Ishikawa (cell line): ENCODE measurements around the gene ROBO2.

Source experiments
- CEBPB ChIP-seq: IDR thresholded peaks from 2 replicates; pipeline ENCODE4 v1.6.1; 2012
- CREB1 ChIP-seq: IDR thresholded peaks from 2 replicates; pipeline ENCODE4 v1.6.1; 2012; ENCODE audit warnings: low read depth
- EGR1 ChIP-seq: IDR thresholded peaks from 2 replicates; pipeline ENCODE4 v1.6.1; 2012
- EP300 ChIP-seq: IDR thresholded peaks from 2 replicates; pipeline ENCODE4 v1.6.1; 2012; ENCODE audit warnings: borderline replicate concordance
- FOXM1 ChIP-seq: IDR thresholded peaks from 2 replicates; pipeline ENCODE4 v1.6.1; 2012; ENCODE audit warnings: low read depth, borderline replicate concordance
- MAX ChIP-seq: IDR thresholded peaks from 2 replicates; pipeline ENCODE4 v1.6.1; 2012
- NFIC ChIP-seq: IDR thresholded peaks from 2 replicates; pipeline ENCODE4 v1.6.1; 2012
- RAD21 ChIP-seq: IDR thresholded peaks from 2 replicates; pipeline ENCODE4 v1.6.1; 2012; ENCODE audit warnings: low read depth
- REST ChIP-seq: IDR thresholded peaks from 2 replicates; pipeline ENCODE4 v1.6.1; 2012; ENCODE audit warnings: low read depth, mild to moderate bottlenecking
- TAF1 ChIP-seq: IDR thresholded peaks from 2 replicates; pipeline ENCODE4 v1.6.1; 2012; ENCODE audit warnings: low read depth, mild to moderate bottlenecking
- TCF12 ChIP-seq: IDR thresholded peaks from 2 replicates; pipeline ENCODE4 v1.6.1; 2012; ENCODE audit warnings: low read depth
- TEAD4 ChIP-seq: IDR thresholded peaks from 2 replicates; pipeline ENCODE4 v1.6.1; 2012
- USF1 ChIP-seq: IDR thresholded peaks from 2 replicates; pipeline ENCODE4 v1.6.1; 2012
- YY1 ChIP-seq: IDR thresholded peaks from 2 replicates; pipeline ENCODE4 v1.6.1; 2012; ENCODE audit warnings: low read depth
- ZBTB7A ChIP-seq: IDR thresholded peaks from 2 replicates; pipeline ENCODE4 v1.6.1; 2012; ENCODE audit warnings: low read depth

ROBO2 gene

GRCh38 chr3:77137559-77137958, 97.7 kb downstream of the ROBO2 start:
- TF ChIP-seq ZBTB7A = no peak
- TF ChIP-seq REST = no peak
- no peak for TF ChIP-seq FOXM1
- TF ChIP-seq TAF1 = no peak
- TF ChIP-seq CREB1 = no peak
- no peak for TF ChIP-seq EP300
- TF ChIP-seq EGR1 = no peak
- no peak for TF ChIP-seq TCF12
- no peak for TF ChIP-seq RAD21
- no peak for TF ChIP-seq TEAD4
- TF ChIP-seq MAX = no peak
- no peak for TF ChIP-seq YY1
- no peak for TF ChIP-seq CEBPB
- no peak for TF ChIP-seq NFIC
- no peak for TF ChIP-seq USF1

GRCh38 chr3:77139624-77140023, 99.7 kb downstream of the ROBO2 start:
- TF ChIP-seq NFIC (no peak), MAX (no peak), TCF12 (no peak), REST (no peak), CEBPB (no peak), TAF1 (no peak), YY1 (no peak), EP300 (no peak), EGR1 (no peak)

GRCh38 chr3:77141423-77141822, 101.5 kb downstream of the ROBO2 start:
- no peak for TF ChIP-seq REST
- TF ChIP-seq RAD21 = no peak
- TF ChIP-seq TAF1 = no peak
- no peak for TF ChIP-seq NFIC
- TF ChIP-seq MAX = no peak
- TF ChIP-seq ZBTB7A = no peak
- no peak for TF ChIP-seq YY1
- TF ChIP-seq CEBPB = no peak
- no peak for TF ChIP-seq EP300
- no peak for TF ChIP-seq TEAD4
- no peak for TF ChIP-seq EGR1
- no peak for TF ChIP-seq USF1
- TF ChIP-seq FOXM1 = no peak
- no peak for TF ChIP-seq CREB1
- TF ChIP-seq TCF12 = no peak

- no peak for TF ChIP-seq MAX
- no peak for TF ChIP-seq FOXM1
- TF ChIP-seq TEAD4 = no peak
- no peak for TF ChIP-seq CEBPB
- TF ChIP-seq REST = no peak
- no peak for TF ChIP-seq EGR1
- TF ChIP-seq ZBTB7A = no peak
- no peak for TF ChIP-seq RAD21
- TF ChIP-seq EP300 = no peak
- no peak for TF ChIP-seq NFIC
- TF ChIP-seq YY1 = no peak
- TF ChIP-seq USF1 = no peak
- no peak for TF ChIP-seq TCF12
- TF ChIP-seq TAF1 = no peak
Measured at GRCh38 chr3:77142578-77142977, 102.7 kb downstream of the ROBO2 start.
